ENCODE data around the gene NADK. TPM values are rescaled to one million over a fixed set of nuclear protein-coding genes. Genes with fewer than 3 reads are reported as not detected.

Gene NADK
- total RNA-seq, 1 experiment from 2014 or later: 107 TPM

DNA sequence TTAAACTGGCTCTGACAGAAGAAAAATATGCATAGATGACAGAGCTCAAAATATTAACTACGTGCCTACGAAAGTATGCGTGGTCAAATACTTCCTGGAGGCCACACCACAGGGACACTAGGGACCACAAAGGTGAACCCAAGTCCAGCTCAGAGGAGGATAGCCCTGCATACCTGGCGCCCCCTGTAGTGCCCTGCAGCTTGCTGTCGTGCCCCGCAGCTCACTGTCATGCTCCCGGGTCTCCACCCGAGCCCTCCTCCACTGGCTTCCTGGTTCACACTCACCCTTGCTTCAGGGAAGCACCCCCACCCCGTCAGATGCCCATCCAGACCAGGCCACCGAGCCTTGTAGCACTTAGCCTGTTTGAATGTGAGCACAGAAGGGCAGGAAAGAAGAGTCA lies 16.7 kb upstream of the NADK start:
- CTCF ChIA-PET: interaction anchor here (1.4 kb wide), 1 partner anchor 14 kb away, joined by 4 read pairs; no protein-coding TSS in a partner anchor
- no peaks in the 10 kb centered on the region for H3K9me3 Mint-ChIP-seq (ENCODE audit: unreplicated experiment)
- H3K27me3 Mint-ChIP-seq (ENCODE audit: insufficient read depth, unreplicated experiment): no peaks in the 10 kb centered on the region
- H3K4me3 Mint-ChIP-seq (ENCODE audit: unreplicated experiment): no peak overlapping the region
- DNase-seq (ENCODE audit: unreplicated experiment): no peak
- no peak overlapping the region for H3K27ac Mint-ChIP-seq (ENCODE audit: low read depth, unreplicated experiment)
- TF ChIP-seq, protein P1, sequence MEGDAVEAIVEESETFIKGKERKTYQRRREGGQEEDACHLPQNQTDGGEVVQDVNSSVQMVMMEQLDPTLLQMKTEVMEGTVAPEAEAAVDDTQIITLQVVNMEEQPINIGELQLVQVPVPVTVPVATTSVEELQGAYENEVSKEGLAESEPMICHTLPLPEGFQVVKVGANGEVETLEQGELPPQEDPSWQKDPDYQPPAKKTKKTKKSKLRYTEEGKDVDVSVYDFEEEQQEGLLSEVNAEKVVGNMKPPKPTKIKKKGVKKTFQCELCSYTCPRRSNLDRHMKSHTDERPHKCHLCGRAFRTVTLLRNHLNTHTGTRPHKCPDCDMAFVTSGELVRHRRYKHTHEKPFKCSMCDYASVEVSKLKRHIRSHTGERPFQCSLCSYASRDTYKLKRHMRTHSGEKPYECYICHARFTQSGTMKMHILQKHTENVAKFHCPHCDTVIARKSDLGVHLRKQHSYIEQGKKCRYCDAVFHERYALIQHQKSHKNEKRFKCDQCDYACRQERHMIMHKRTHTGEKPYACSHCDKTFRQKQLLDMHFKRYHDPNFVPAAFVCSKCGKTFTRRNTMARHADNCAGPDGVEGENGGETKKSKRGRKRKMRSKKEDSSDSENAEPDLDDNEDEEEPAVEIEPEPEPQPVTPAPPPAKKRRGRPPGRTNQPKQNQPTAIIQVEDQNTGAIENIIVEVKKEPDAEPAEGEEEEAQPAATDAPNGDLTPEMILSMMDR (IDR thresholded peaks at IDR 0.05; ENCODE audit: unreplicated experiment): no peak
- H3K4me1 Mint-ChIP-seq (ENCODE audit: insufficient read depth, unreplicated experiment): no peaks in the 10 kb centered on the region
- no TSS peak for BruUV-seq (replicated peaks)
- H3K36me3 Mint-ChIP-seq (ENCODE audit: insufficient read depth, unreplicated experiment): peaks cover 91% of the 10 kb centered on the region
- POLR2A ChIA-PET: interaction anchor here (0.7 kb wide), 1 partner anchor 1665 kb away, joined by 3 read pairs; no protein-coding TSS in a partner anchor
- intact Hi-C loops (cut with micrococcal nuclease): no loop called here

DNA sequence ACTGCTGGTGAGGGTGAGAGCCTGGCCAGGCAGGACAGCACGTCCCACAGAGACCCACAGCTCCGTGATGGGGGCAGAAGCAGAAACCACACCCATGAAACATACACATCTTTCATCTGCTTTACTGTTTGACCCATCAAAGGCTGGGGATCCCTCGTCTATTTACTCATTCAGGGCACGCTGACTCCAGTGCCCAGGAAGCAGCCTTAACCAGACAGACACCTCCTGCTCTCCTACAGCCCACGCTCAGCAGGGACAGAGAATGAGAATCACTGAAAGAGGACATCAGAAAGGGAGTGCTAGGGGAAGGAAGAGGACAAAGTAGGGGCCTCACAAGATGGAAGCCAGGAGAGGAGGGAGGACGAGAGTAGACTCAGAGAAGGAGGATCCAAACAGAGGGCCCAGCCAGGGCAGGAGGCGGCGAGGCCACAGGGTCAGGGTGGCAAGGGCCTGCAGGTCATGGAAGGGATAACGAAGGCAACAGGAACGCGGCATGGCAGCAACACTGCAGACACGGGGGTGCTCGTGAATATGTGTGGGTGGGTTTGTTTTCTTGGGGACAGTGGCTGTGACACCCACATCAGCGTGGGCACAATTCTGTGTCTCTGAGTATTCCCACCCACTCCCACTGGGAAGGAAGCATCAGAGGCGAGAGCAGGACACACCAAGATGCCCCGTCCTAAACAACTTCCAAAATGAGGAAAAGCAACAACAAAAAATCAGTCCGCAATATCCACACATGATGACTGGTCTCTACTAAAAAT lies 15.4 kb upstream of the NADK start:
- H3K27ac Mint-ChIP-seq (ENCODE audit: low read depth, unreplicated experiment): peak overlapping the region; percentile 40
- intact Hi-C loops (cut with micrococcal nuclease): no loop called here
- POLR2A ChIA-PET: no interaction called here
- no peaks in the 10 kb centered on the region for H3K4me1 Mint-ChIP-seq (ENCODE audit: insufficient read depth, unreplicated experiment)
- CTCF ChIA-PET: interaction anchor here (1.5 kb wide), 1 partner anchor 112 kb away, joined by 3 read pairs; no protein-coding TSS in a partner anchor
- TF ChIP-seq, protein P1 (IDR thresholded peaks at IDR 0.05; ENCODE audit: unreplicated experiment): no peak
- H3K9me3 Mint-ChIP-seq (ENCODE audit: unreplicated experiment): no peaks in the 10 kb centered on the region
- no peaks in the 10 kb centered on the region for H3K27me3 Mint-ChIP-seq (ENCODE audit: insufficient read depth, unreplicated experiment)
- no peak for DNase-seq (ENCODE audit: unreplicated experiment)
- H3K36me3 Mint-ChIP-seq (ENCODE audit: insufficient read depth, unreplicated experiment): peaks cover 91% of the 10 kb centered on the region
- no peak overlapping the region for H3K4me3 Mint-ChIP-seq (ENCODE audit: unreplicated experiment)
- BruUV-seq (replicated peaks): no TSS peak

DNA sequence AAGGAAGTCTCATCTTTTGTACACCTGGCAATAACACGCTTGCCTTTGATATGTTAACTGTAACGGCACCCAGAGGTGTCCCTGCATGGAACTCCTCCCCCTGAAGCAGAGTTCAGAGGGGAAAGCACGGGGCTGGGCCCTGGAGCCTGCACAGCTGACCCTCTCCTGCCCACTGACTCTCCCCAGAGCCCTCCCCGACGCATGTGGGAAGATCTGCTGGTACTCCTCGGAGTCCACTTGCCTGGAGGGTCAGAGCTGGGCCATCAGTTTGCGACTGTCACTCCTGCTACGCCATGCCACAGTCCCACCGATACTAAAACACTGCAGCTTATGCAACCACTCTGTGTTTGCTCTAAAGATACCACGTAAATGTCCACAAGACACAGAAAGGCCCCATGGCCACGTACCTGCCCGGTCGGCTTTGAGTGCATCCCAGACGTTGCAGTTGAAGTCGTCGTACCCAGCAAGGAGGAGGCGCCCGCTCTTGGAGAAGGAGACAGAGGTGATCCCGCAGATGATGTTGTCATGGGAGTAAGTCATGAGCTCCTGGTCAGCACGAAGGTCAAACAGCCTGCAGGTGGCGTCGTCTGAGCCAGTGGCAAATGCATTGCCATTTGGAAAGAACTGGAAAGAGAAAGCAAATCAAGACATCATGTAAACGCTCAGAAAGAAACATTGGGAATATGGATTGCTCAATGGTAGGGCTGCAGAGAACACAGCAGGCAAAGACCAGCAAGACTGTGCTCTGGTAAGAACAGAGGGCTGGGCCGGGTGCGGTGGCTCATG lies 10.6 kb upstream of the NADK start:
- CTCF ChIA-PET: interaction anchor here (0.5 to 3.3 kb wide), 4 partner anchors 12 to 120 kb away, joined by 3 to 13 read pairs (median 3); no protein-coding TSS in a partner anchor
- intact Hi-C loops (cut with micrococcal nuclease): loop anchor here (1.0 kb wide), 1 partner anchor 117 kb away; no protein-coding TSS in a partner anchor
- Mint-ChIP-seq H3K9me3 (ENCODE audit: unreplicated experiment) (no peaks in the 10 kb centered on the region), H3K4me1 (ENCODE audit: insufficient read depth, unreplicated experiment) (no peaks in the 10 kb centered on the region), H3K27me3 (ENCODE audit: insufficient read depth, unreplicated experiment) (no peaks in the 10 kb centered on the region), H3K36me3 (ENCODE audit: insufficient read depth, unreplicated experiment) (peaks cover 99% of the 10 kb centered on the region), H3K4me3 (ENCODE audit: unreplicated experiment) (no peak overlapping the region), H3K27ac (ENCODE audit: low read depth, unreplicated experiment) (no peak overlapping the region)
- POLR2A ChIA-PET: interaction anchor here (1.3 kb wide), 2 partner anchors 113 to 118 kb away, joined by 3 read pairs; no protein-coding TSS in a partner anchor
- BruUV-seq (replicated peaks): no TSS peak
- TF ChIP-seq, protein P1 (IDR thresholded peaks at IDR 0.05; ENCODE audit: unreplicated experiment): peak; percentile 32
- peak; percentile 29 for DNase-seq (ENCODE audit: unreplicated experiment)

DNA sequence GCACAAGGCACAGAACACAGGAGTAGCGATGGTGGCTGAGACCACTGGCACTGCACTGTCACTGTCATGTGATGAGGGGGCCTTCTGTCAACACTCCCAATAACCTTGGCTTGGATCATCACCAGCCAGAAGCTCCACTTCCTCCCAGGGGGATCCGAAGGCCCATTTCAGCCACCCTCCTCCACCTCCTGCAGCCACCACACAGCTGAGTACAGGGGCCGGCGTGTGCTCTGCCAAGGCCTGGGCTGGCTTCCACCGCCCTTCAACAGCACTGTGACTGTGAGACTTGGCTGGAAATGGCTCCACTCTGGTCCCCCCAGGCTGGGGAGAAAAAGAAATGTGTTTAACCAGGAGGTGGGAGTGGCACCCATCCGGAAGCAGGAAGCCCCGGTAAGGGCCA lies 9.9 kb upstream of the NADK start:
- intact Hi-C loops (cut with micrococcal nuclease): no loop called here
- no TSS peak for BruUV-seq (replicated peaks)
- DNase-seq (ENCODE audit: unreplicated experiment): no peak
- Mint-ChIP-seq H3K36me3 (ENCODE audit: insufficient read depth, unreplicated experiment) (peaks cover 99% of the 10 kb centered on the region), H3K27me3 (ENCODE audit: insufficient read depth, unreplicated experiment) (no peaks in the 10 kb centered on the region), H3K4me3 (ENCODE audit: unreplicated experiment) (no peak overlapping the region), H3K4me1 (ENCODE audit: insufficient read depth, unreplicated experiment) (no peaks in the 10 kb centered on the region), H3K27ac (ENCODE audit: low read depth, unreplicated experiment) (no peak overlapping the region), H3K9me3 (ENCODE audit: unreplicated experiment) (no peaks in the 10 kb centered on the region)
- CTCF ChIA-PET: interaction anchor here (0.5 to 3.3 kb wide), 2 partner anchors 22 to 120 kb away, joined by 3 to 13 read pairs; no protein-coding TSS in a partner anchor
- POLR2A ChIA-PET: interaction anchor here (1.3 kb wide), 1 partner anchor 113 kb away, joined by 3 read pairs; no protein-coding TSS in a partner anchor
- TF ChIP-seq, protein P1 (IDR thresholded peaks at IDR 0.05; ENCODE audit: unreplicated experiment): no peak

Measured in MCF 10A (cell line).